ENCODE data around the gene HMOX1.

- TF ChIP-seq POLR2A (IDR thresholded peaks at IDR 0.05): no peak
- TF ChIP-seq, protein P1, sequence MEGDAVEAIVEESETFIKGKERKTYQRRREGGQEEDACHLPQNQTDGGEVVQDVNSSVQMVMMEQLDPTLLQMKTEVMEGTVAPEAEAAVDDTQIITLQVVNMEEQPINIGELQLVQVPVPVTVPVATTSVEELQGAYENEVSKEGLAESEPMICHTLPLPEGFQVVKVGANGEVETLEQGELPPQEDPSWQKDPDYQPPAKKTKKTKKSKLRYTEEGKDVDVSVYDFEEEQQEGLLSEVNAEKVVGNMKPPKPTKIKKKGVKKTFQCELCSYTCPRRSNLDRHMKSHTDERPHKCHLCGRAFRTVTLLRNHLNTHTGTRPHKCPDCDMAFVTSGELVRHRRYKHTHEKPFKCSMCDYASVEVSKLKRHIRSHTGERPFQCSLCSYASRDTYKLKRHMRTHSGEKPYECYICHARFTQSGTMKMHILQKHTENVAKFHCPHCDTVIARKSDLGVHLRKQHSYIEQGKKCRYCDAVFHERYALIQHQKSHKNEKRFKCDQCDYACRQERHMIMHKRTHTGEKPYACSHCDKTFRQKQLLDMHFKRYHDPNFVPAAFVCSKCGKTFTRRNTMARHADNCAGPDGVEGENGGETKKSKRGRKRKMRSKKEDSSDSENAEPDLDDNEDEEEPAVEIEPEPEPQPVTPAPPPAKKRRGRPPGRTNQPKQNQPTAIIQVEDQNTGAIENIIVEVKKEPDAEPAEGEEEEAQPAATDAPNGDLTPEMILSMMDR (IDR thresholded peaks at IDR 0.05): no peak
Observed at GRCh38 chr22:35407362-35407761, 26.5 kb downstream of the HMOX1 start.

Data from vagina (tissue), 2 donors.